Activated T-cell treated with anti-CD3 and anti-CD28 coated beads for 48 hours (primary cell): ENCODE measurements around the gene FKTN.
"Not testable (repeated sequence)": the region's sequence is repeated elsewhere in the genome, so short reads cannot be mapped to it uniquely, and the experiment has no call there.

Source experiments
- DNase-seq: peaks from one replicate; pipeline ENCODE4 v3.0.0-alpha.2; 2020; ENCODE audit warnings: low read depth

FKTN gene

GRCh38 chr9:105557804-105558610, at the start of gene FKTN:
FKTN (plus strand) TSS chr9:105558131; CDS start chr9:105575033, 16,902 bp downstream.
- DNase-seq, result peak; percentile 80

- no peak for DNase-seq
These were observed 49.4 kb upstream of the FKTN start for GRCh38 chr9:105508530-105508929.

DNA sequence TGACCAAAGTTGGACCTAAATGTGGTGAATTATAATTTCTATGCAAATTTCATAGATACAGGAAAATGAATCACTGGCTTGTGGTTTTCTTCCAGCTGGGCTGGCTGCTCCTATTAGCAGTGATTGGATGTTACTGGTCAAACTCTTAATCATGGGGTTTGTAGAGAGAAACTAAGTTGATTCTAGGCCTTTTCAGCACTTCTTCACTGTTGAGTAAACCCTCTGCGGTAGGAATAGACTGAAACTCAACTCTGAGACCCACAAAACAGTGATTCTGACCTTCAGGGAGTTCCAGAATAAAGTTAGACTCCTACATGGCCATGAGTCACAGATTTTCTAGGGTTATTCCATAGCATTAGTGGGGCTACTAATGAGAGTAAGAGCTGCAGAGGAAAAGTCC, 47.9 kb upstream of the FKTN start:
- DNase-seq, result no peak

- DNase-seq, result no peak
These were observed 46.5 kb upstream of the FKTN start for GRCh38 chr9:105511446-105511845.

DNA sequence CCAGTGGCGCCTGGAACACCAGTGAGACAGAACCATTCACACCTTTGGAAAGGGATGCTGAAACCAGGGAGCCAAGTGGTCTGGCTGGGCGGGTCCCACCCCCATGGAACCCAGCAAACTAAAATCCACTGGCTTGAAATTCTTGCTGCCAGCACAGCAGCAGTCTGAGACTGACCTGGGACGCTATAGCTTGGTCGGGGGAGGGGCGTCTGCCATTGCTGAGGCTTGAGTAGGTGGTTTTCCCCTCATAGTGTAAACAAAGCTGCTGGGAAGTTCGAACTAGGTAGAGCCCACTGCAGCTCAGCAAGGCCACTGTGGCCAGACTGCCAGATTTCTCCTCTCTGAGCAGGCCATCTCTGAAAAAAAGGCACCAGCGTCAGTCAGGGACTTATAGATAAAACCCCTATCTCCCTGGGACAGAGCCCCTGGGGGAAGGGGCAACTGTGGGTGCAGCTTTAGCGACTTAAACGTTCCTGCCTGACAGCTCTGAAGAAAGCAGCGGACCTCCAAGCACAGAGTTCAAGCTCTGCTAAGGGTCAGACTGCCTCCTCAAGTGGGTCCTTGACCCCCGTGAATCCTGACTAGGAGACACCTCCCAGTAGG, 42.0 kb upstream of the FKTN start:
- DNase-seq, result no peak

DNA sequence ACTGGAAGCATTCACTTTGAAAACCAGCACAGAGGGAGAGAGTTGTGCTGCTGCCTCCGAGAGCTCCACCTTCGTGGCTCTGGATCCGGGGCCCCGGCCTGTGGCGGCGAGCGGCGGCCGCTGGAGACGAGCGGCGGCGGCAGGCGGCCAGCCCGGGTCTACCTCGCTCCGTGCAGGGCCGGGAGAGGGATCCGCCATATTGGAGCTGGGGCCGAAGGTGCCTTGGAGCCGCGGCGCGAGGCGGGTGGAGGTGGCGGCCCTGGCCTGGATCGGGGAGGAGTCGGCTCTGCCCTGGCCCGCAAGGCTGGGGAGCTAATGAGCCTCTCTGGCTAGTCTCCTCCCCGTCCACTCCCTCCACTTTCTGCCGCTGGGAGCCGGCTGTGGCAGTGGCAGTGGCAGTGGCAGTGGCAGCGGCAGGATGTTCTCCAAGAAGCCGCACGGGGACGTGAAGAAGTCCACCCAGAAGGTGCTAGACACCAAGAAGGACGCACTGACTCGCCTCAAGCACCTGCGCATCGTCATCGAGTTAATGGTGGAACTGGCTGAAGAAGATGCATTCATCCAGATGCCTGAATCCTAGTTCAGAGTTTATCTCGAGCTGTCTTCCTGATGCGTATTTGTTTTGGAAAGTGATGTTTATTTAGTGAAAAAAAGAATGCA, 38.1 kb upstream of the FKTN start:
- DNase-seq, result peak; percentile 29

DNA sequence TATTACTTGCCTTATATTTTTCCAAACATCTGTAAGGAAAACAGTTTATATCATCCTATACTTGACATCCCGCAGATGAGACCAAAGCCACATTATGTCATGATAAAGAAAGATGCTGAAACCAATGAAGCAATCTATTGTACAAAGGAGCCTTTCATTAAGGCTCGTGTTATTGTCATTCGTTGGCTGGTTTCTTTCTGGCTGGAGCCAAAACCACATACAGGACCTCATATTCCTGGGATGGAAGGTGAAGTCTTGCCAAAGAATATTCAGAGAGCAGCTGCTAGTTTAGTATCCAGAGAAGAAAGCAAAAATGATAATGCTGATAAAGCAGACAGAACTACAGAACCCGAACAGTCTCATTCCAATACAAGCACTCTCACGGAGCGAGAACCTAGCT, 36.9 kb upstream of the FKTN start:
- DNase-seq, result not testable (repeated sequence)

- DNase-seq, result not testable (repeated sequence)
These were observed 35.1 kb upstream of the FKTN start for GRCh38 chr9:105522618-105523385.

- no peak for DNase-seq
These were observed 26.4 kb upstream of the FKTN start for GRCh38 chr9:105531530-105531929.

GRCh38 chr9:105535920-105536668, 21.8 kb upstream of the FKTN start:
- DNase-seq, result no peak

- no peak for DNase-seq
These were observed 18.5 kb upstream of the FKTN start for GRCh38 chr9:105539452-105539851.

- no peak for DNase-seq
These were observed 16.1 kb upstream of the FKTN start for GRCh38 chr9:105541838-105542237.

GRCh38 chr9:105554042-105554441, 3.9 kb upstream of the FKTN start:
- no peak for DNase-seq

- DNase-seq, result no peak
These were observed 14.5 kb downstream of the FKTN start for GRCh38 chr9:105572455-105572854.

DNA sequence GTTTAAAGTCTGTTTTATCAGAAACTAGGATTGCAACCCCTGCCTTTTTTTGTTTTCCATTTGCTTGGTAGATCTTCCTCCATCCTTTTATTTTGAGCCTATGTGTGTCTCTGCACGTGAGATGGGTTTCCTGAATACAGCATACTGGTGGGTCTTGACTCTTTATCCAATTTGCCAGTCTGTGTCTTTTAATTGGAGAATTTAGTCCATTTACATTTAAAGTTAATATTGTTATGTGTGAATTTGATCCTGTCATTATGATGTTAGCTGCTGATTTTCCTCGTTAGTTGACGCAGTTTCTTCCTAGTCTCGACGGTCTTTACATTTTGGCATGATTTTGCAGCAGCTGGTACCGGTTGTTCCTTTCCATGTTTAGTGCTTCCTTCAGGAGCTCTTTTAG, 22.0 kb downstream of the FKTN start:
- not testable (repeated sequence) for DNase-seq

- not testable (repeated sequence) for DNase-seq
These were observed 23.6 kb downstream of the FKTN start for GRCh38 chr9:105581550-105581949.

DNA sequence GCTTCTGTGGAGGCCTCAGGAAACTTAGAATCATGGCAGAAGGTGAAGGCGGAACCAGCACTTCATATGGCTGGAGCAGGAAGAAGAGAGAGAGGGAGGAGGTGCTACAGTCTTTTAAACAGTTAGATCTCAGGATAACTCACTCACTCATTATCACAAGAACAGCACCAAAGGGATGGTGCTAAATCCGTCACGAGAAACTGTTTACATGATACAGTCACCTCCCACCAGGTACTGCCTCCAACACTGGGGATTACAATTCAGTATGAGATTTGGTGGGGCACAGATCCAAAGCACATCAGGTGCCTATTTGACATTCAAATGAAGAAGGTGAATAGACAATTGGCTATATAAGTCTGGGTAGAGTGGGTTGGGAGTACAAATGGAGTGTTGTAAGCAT, 35.2 kb downstream of the FKTN start:
- DNase-seq, result no peak

DNA sequence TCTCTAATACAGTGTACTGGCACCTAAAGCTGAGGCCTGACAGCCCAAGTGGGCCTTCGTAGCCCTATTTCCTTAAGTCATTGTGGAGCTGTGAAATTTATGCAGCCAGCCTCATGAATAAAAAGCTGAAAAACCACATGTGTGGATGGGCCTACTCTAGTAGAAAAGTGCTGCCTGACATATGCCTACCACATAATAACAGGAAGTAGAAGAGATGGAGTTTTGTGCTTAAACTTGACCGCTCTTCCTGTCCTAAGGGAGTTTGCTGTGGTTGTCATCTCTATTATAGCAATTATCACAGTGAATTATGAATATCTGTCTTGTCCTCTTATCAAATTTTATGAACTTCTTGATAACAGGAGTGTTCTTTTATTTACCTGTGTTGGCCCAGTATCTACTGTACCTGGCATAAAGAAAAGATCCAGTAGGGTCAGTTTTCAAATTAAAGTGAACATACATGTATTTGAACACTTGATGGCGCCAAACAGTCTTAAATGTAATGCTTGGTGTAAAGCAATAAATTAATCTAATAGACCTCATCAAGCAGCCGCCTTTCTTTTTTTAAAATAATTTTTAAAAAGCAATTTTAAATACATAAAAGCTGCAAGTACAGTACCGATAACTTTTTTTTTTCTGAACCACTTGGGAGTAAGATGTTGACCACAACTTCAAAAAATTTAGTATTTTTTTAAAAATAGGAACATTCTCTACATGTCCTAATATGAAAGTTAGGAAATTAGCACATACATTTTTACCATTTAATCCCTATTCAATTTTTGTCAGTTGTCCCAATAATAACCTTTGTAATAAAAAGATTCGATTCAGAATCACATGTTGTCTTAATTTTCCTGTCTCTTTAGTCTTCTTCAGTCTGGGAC, 51.0 kb downstream of the FKTN start:
- no peak for DNase-seq

DNA sequence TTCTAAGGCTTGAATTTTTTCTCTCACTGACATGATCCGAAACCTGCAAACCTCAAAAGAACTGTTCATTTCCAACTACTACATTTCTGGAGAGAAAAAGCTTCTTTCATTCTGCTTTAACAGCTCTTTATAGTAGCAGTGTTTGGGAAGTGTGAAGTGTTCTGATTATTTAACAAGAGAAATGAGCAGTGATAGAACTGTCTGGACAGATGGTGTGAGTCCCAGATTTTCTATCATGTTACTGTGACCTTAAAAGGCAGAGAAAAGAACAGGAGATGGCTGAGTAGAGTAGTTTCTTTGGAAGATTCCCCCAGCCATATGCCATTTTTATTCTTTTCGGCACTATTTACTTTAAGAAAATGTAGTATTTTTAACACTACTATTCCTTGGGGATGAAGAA, 63.1 kb downstream of the FKTN start:
- no peak for DNase-seq

GRCh38 chr9:105625088-105625487, 67.2 kb downstream of the FKTN start:
- no peak for DNase-seq

DNA sequence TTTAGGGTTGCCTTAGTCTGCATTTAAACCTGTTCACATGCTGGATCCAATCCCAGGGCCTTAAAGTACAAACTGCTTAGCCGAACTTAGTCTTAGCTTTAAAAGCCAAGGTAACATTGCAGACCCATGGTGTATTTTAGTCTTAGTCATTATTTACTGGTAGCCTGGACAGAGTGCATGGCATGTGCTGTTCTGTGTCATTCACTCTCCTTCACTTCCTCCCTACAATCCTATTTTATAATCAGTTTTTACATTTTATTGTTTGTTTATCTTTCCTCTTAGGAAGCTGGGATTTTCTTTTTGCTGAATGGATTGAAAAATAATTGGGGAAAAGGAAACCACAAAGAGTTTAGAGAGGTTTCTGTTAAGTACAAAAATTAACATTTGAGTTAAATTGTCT, 74.9 kb downstream of the FKTN start:
- no peak for DNase-seq
